Thyroid gland (tissue), 4 donors: ENCODE measurements around the gene THSD7A. TPM values are rescaled to one million over a fixed set of nuclear protein-coding genes. Genes with fewer than 3 reads are reported as not detected.

Experiments used
- DNase-seq, 2 donors: peaks; one replicate each; pipeline ENCODE4 v3.0.0-alpha.2; 2019
- H3K27ac ChIP-seq, 3 donors: fragments of 200-600 bp; sonication (generic); 1 replicate in 2 of 3; 2 replicates in 1 of 3; pipeline ENCODE4 v1.5.1; 2016 to 2019; ENCODE audit warnings: mild to moderate bottlenecking in 1 of 3, moderate library complexity in 1 of 3
- H3K27me3 ChIP-seq: fragments of 200-600 bp; sonication (generic); one replicate; pipeline ENCODE4 v1.5.1; 2019
- H3K36me3 ChIP-seq, 2 donors: fragments of 200-600 bp; sonication (generic); one replicate each; pipeline ENCODE4 v1.5.1; 2016 to 2019
- H3K4me1 ChIP-seq, 2 donors: fragments of 200-600 bp; sonication (generic); one replicate each; pipeline ENCODE4 v1.5.1; 2017 to 2019
- H3K4me3 ChIP-seq, 3 donors: fragments of 200-600 bp; sonication (generic); replicated peaks in 1 of 3; 1 replicate in 2 of 3; 2 replicates in 1 of 3; pipeline ENCODE4 v1.5.1; 2016; ENCODE audit warnings: mild to moderate bottlenecking in 1 of 3
- H3K9me3 ChIP-seq: fragments of 200-600 bp; sonication (generic); one replicate; pipeline ENCODE4 v1.5.1; 2017
- CTCF ChIP-seq, 6 experiments: fragments of 200-600 bp in 3 of 6; fragments of 450-650 bp in 3 of 6; sonication (generic) in 3 of 6; IDR thresholded peaks; one replicate each; pipeline ENCODE4 v1.5.1; 2016 to 2019; ENCODE audit warnings: antibody characterized with exemption in 6 of 6, mild to moderate bottlenecking in 2 of 6, inconsistent platforms in 1 of 6, moderate library complexity in 1 of 6
- POLR2A ChIP-seq, 2 donors: fragments of 450-650 bp; IDR thresholded peaks; one replicate each; pipeline ENCODE4 v1.6.1; 2017; ENCODE audit warnings: antibody characterized with exemption in 2 of 2, mild to moderate bottlenecking in 2 of 2, moderate library complexity in 1 of 2
- WGBS, 2 donors: methylation state at CpG; one replicate each; pipeline ENCODE4 v1.1.5; 2017; 5-methylcytosine and 5-hydroxymethylcytosine counted together
- intact Hi-C: fragments of 100-400 bp; cut with DNase I; formaldehyde crosslinking; loops from one replicate; pipeline ENCODE4 v1.15.1; 2023
- total RNA-seq, 4 donors: library from RNA; depleted of rRNA; stranded (reverse); fragments of >200 nt; gene quantifications; one replicate each; pipeline ENCODE4 v1.2.3, GENCODE V29; 2016

THSD7A gene
- total RNA-seq, 4 donors from 2014 or later: 4.2 to 6.1 (median 5.8) TPM

GRCh38 chr7:11491811-11492210, 340.2 kb downstream of the THSD7A start:
- Histone ChIP-seq H3K36me3 (no peaks in the 10 kb centered on the region), H3K27ac (no peak overlapping the region), H3K9me3 (no peaks in the 10 kb centered on the region), H3K27me3 (no peaks in the 10 kb centered on the region), H3K4me3 (no peak overlapping the region), H3K4me1 (no peaks in the 10 kb centered on the region)
- 84 to 92% methylated on average over 4 of the region's 4 CpGs for WGBS, 2 donors
- no peak for DNase-seq
- no peak for TF ChIP-seq POLR2A (IDR thresholded peaks at IDR 0.05)
- no peak for TF ChIP-seq CTCF (IDR thresholded peaks at IDR 0.05)
- intact Hi-C loops: no loop called here

- DNase-seq: no peak
- no peaks in the 10 kb centered on the region for H3K27me3 ChIP-seq
- no peak overlapping the region for H3K27ac ChIP-seq
- H3K4me3 ChIP-seq: no peak overlapping the region
- H3K4me1 ChIP-seq: no peaks in the 10 kb centered on the region
- no peak for TF ChIP-seq POLR2A (IDR thresholded peaks at IDR 0.05)
- TF ChIP-seq CTCF (IDR thresholded peaks at IDR 0.05): no peak
- H3K36me3 ChIP-seq: no peaks in the 10 kb centered on the region
- H3K9me3 ChIP-seq: no peaks in the 10 kb centered on the region
- intact Hi-C loops: no loop called here
These were observed 342.7 kb downstream of the THSD7A start for GRCh38 chr7:11489280-11489679.

- intact Hi-C loops: no loop called here
- Histone ChIP-seq H3K27me3 (no peaks in the 10 kb centered on the region), H3K4me3 (no peak overlapping the region), H3K4me1 (no peaks in the 10 kb centered on the region), H3K9me3 (no peaks in the 10 kb centered on the region), H3K27ac (no peak overlapping the region), H3K36me3 (no peaks in the 10 kb centered on the region)
- TF ChIP-seq POLR2A (IDR thresholded peaks at IDR 0.05) (no peak), CTCF (IDR thresholded peaks at IDR 0.05) (no peak)
- no peak for DNase-seq
- 77 to 90% methylated on average over 2 of the region's 2 CpGs for WGBS, 2 donors
These were observed 345.7 kb downstream of the THSD7A start for GRCh38 chr7:11486271-11486670.

GRCh38 chr7:11485636-11486035, 346.4 kb downstream of the THSD7A start:
- H3K27me3 ChIP-seq: no peaks in the 10 kb centered on the region
- no peaks in the 10 kb centered on the region for H3K36me3 ChIP-seq
- no peak overlapping the region for H3K4me3 ChIP-seq
- intact Hi-C loops: no loop called here
- no peak for DNase-seq
- no peak overlapping the region for H3K27ac ChIP-seq
- H3K4me1 ChIP-seq: no peaks in the 10 kb centered on the region
- TF ChIP-seq CTCF (IDR thresholded peaks at IDR 0.05) (no peak), POLR2A (IDR thresholded peaks at IDR 0.05) (no peak)
- no peaks in the 10 kb centered on the region for H3K9me3 ChIP-seq

- Histone ChIP-seq H3K4me3 (no peak overlapping the region), H3K9me3 (no peaks in the 10 kb centered on the region), H3K36me3 (no peaks in the 10 kb centered on the region), H3K4me1 (no peaks in the 10 kb centered on the region), H3K27ac (no peak overlapping the region), H3K27me3 (no peaks in the 10 kb centered on the region)
- intact Hi-C loops: no loop called here
- WGBS, 2 donors: 84 to 90% methylated on average over 3 of the region's 3 CpGs
- no peak for DNase-seq
- TF ChIP-seq POLR2A (IDR thresholded peaks at IDR 0.05) (no peak), CTCF (IDR thresholded peaks at IDR 0.05) (no peak)
These were observed 351.9 kb downstream of the THSD7A start for GRCh38 chr7:11480143-11480542.
